Activated CD8-positive, alpha-beta T cell treated with anti-CD3 and anti-CD28 coated beads for 36 hours (primary cell): ENCODE results near the gene UVRAG. TPM values are rescaled to one million over a fixed set of nuclear protein-coding genes. Genes with fewer than 3 reads are reported as not detected.

Experiments used
- ATAC-seq: fragments of 200-7000 bp; cut with Tn5 transposase; one replicate; pipeline ENCODE4 v1.10.0; 2021; ENCODE audit warnings: mild to moderate bottlenecking, moderate library complexity
- CTCF ChIA-PET: fragments of 350-600 bp; sonication (Branson Sonifier 250); formaldehyde crosslinking; loops from one replicate; lab custom pipeline; 2021; ENCODE audit warnings: antibody characterized with exemption; lab: Charles Lee
- POLR2A ChIA-PET: fragments of 350-600 bp; sonication (Branson Sonifier 250); formaldehyde crosslinking; loops from one replicate; lab custom pipeline; 2021; ENCODE audit warnings: antibody characterized with exemption; lab: Charles Lee
- DNase-seq: peaks from one replicate; pipeline ENCODE4 v3.0.0-alpha.2; 2020
- H3K27ac Mint-ChIP-seq: one replicate; pipeline ENCODE4 v1.8.0; 2021; ENCODE audit warnings: mild to moderate bottlenecking, mixed read lengths
- H3K27me3 Mint-ChIP-seq: one replicate; pipeline ENCODE4 v1.8.0; 2021; ENCODE audit warnings: mixed read lengths
- H3K36me3 Mint-ChIP-seq: one replicate; pipeline ENCODE4 v1.8.0; 2021; ENCODE audit warnings: low read depth, mixed read lengths
- H3K4me1 Mint-ChIP-seq: one replicate; pipeline ENCODE4 v1.8.0; 2021; ENCODE audit warnings: low read depth, mixed read lengths
- H3K4me3 Mint-ChIP-seq: one replicate; pipeline ENCODE4 v1.8.0; 2021; ENCODE audit warnings: mild to moderate bottlenecking, moderate library complexity, mixed read lengths
- H3K9me3 Mint-ChIP-seq: one replicate; pipeline ENCODE4 v1.8.0; 2021; ENCODE audit warnings: mixed read lengths
- CTCF ChIP-seq: fragments of 200-600 bp; IDR thresholded peaks from one replicate; pipeline ENCODE4 v1.8.0; 2022; ENCODE audit warnings: antibody characterized with exemption, mild to moderate bottlenecking
- intact Hi-C: fragments of 100-400 bp; cut with micrococcal nuclease; formaldehyde crosslinking; loops from one replicate; pipeline ENCODE4 v1.10.0; 2022
- total RNA-seq, 2 experiments: library from RNA; stranded (reverse); gene quantifications; one replicate each; pipeline ENCODE4 v1.2.3, GENCODE V29; 2021

UVRAG gene
- total RNA-seq, 2 experiments from 2014 or later, result 14.4 to 15.7 TPM

GRCh38 chr11:75980031-75980430, 165.0 kb downstream of the UVRAG start:
- TF ChIP-seq CTCF, result no peak

GRCh38 chr11:75981546-75981945, 166.5 kb downstream of the UVRAG start:
- DNase-seq (no peak), ATAC-seq (no peak)
- intact Hi-C loops, result no loop called here
- Mint-ChIP-seq H3K27ac (peak overlapping the region; percentile 47), H3K4me3 (no peak overlapping the region), H3K4me1 (peaks cover 17% of the 10 kb centered on the region), H3K27me3 (no peaks in the 10 kb centered on the region), H3K9me3 (no peaks in the 10 kb centered on the region), H3K36me3 (peaks cover 19% of the 10 kb centered on the region)
- no peak for TF ChIP-seq CTCF
- POLR2A ChIA-PET, result interaction anchor here (0.6 kb wide), 2 partner anchors 72 to 94 kb away, joined by 3 to 4 read pairs; no protein-coding TSS in a partner anchor
- CTCF ChIA-PET, result no interaction called here

More at GRCh38 chr11:75980031-75980430, 165.0 kb downstream of the UVRAG start:
- CTCF ChIA-PET, result interaction anchor here (0.6 kb wide), 1 partner anchor 87 kb away, joined by 3 read pairs; no protein-coding TSS in a partner anchor
- Mint-ChIP-seq H3K4me3 (no peak overlapping the region), H3K36me3 (peaks cover 19% of the 10 kb centered on the region), H3K27ac (no peak overlapping the region), H3K9me3 (no peaks in the 10 kb centered on the region), H3K4me1 (peaks cover 19% of the 10 kb centered on the region), H3K27me3 (no peaks in the 10 kb centered on the region)
- POLR2A ChIA-PET, result no interaction called here
- no peak for DNase-seq
- intact Hi-C loops, result no loop called here
- ATAC-seq, result no peak

- ATAC-seq (no peak), DNase-seq (no peak)
- POLR2A ChIA-PET, result interaction anchor here (0.6 kb wide), 1 partner anchor 95 kb away, joined by 3 read pairs; no protein-coding TSS in a partner anchor
- Mint-ChIP-seq H3K4me1 (peaks cover 14% of the 10 kb centered on the region), H3K4me3 (no peak overlapping the region), H3K36me3 (peaks cover 19% of the 10 kb centered on the region), H3K27ac (no peak overlapping the region), H3K27me3 (no peaks in the 10 kb centered on the region), H3K9me3 (no peaks in the 10 kb centered on the region)
- intact Hi-C loops, result no loop called here
- CTCF ChIA-PET, result interaction anchor here (0.6 kb wide), 1 partner anchor 260 kb away, joined by 3 read pairs; no protein-coding TSS in a partner anchor
- TF ChIP-seq CTCF, result no peak
Observed at GRCh38 chr11:75982309-75982708, 167.3 kb downstream of the UVRAG start.

GRCh38 chr11:75986966-75987365, 172.0 kb downstream of the UVRAG start:
- no peak overlapping the region for H3K4me3 Mint-ChIP-seq
- TF ChIP-seq CTCF, result no peak
- peaks cover 14% of the 10 kb centered on the region for H3K36me3 Mint-ChIP-seq
- POLR2A ChIA-PET, result no interaction called here
- no peak overlapping the region for H3K27ac Mint-ChIP-seq
- intact Hi-C loops, result no loop called here
- no peak for ATAC-seq
- CTCF ChIA-PET, result interaction anchor here (0.8 kb wide), 1 partner anchor 42 kb away, joined by 3 read pairs; no protein-coding TSS in a partner anchor
- no peak for DNase-seq
- no peaks in the 10 kb centered on the region for H3K9me3 Mint-ChIP-seq
- peaks cover 12% of the 10 kb centered on the region for H3K4me1 Mint-ChIP-seq
- no peaks in the 10 kb centered on the region for H3K27me3 Mint-ChIP-seq

- Mint-ChIP-seq H3K4me1 (peaks cover 11% of the 10 kb centered on the region), H3K9me3 (no peaks in the 10 kb centered on the region), H3K27ac (no peak overlapping the region), H3K4me3 (no peak overlapping the region), H3K27me3 (no peaks in the 10 kb centered on the region), H3K36me3 (no peaks in the 10 kb centered on the region)
- no peak for DNase-seq
- ATAC-seq, result no peak
- intact Hi-C loops, result no loop called here
- TF ChIP-seq CTCF, result no peak
- POLR2A ChIA-PET, result no interaction called here
- CTCF ChIA-PET, result interaction anchor here (1.2 to 2.8 kb wide), 2 partner anchors 62 to 159 kb away, joined by 3 to 9 read pairs; no protein-coding TSS in a partner anchor
Observed at GRCh38 chr11:75993126-75993525, 178.1 kb downstream of the UVRAG start.
